NCI-H1694 treated with DMSO at 0.1 percent for 48 hours (cell line): ENCODE measurements around the gene C1orf50.
"Not testable (repeated sequence)": the region's sequence is repeated elsewhere in the genome, so short reads cannot be mapped to it uniquely, and the experiment has no call there.

ENCODE experiments used
- DNase-seq: peaks from one replicate; lab custom pipeline; 2025; lab: John Stamatoyannopoulos, UW

Gene C1orf50

DNA sequence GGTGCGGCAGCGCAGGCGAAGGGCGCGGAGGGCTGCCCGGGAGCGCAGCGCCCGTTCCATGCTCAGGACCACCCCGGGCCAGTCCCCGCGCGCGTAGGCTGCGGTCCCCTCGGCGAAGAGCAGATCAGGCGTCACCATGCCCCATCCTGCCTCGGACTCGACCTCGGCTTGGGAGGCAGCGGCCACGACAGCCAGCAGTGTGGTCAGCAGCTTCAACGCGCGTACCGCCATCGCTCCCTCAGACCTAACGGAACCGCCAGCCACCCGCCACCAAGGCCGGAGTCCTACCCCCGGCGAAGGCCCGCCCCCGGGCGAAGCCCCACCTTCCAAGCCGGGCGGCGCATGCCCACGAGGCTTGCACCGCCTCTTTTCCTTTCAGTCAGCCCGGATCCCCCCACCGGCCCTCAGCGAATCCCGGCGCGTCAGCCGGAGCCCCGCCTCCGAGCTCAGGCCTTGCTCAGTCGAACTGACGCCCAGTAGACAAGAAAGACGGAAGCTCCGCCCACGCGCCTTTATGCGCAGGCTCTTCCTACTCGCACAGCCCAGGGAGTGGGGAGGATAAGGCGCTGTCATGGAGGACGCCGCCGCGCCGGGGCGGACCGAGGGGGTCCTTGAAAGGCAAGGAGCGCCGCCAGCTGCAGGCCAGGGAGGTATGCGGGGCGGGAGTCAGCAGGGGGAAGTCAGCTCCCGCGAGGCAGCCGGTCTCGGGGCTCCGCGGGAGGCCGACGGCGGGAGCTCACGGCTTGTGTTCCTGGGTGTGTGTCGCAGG, at the start of gene C1orf50, which contains the start of gene P3H1:
C1orf50 (plus strand) TSS at position 509 of the 769 bp plus-strand sequence; CDS start at position 572, 63 bp downstream.
P3H1 (minus strand) TSS at position 288 of the 769 bp plus-strand sequence; CDS start at position 231, 57 bp downstream.
- peak; percentile 98 for DNase-seq

DNA sequence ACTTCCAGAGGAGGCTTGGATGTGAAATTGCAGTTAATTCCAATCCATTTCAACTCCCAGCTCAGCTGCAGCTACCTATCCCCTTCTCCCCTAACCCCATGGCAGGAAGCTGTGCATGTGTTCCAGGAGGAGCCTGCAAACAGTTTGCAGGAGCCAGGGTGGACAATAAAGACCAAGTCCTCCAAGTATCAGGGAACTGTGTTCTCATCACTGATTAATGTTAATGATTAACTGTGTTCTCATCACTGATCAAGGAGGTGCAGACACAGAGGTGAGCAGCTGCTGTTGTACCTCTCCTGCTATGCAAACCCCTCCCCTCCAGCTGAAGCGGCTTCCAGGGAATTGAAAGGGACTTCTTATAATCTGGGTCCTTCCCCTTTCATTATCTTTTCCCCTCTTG, 46.2 kb upstream of the C1orf50 start:
- DNase-seq, result no peak

DNA sequence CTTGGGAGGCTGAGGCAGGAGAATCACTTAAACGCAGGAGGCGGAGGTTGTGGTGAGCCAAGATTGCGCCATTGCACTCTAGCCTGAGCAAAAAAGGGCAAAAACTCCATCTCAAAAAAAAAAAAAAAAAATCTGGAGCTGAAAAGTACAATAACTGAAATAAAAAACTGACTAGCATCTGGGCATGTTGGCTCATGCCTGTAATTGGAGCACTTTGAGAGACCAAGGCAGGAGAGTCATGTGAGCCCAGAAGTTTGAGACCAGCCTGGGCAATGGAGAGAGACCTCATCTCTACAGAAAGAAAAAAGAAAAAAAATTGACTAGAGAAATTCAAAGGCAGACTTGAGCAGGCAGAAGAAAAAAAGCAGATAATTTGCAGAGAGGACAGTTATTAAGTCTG, 45.1 kb upstream of the C1orf50 start:
- DNase-seq, result no peak

DNA sequence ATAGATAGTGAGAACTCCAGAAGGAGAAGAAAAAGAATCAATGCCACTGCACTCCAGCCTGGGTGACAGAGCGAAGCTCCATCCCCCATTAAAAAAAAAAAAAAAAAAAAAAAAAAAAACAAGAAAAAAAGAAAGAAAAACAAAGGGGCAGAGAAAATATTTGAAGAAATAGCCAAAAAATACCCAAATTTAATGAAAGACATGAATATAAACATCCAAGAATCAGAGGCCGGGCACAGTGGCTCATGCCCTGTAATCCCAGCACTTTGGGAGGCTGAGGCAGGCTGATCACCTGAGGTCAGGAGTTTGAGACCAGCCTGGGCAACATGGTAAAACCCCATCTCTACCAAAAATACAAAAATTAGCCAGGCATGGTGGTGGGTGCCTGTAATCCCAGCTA, 44.6 kb upstream of the C1orf50 start:
- DNase-seq, result not testable (repeated sequence)

DNA sequence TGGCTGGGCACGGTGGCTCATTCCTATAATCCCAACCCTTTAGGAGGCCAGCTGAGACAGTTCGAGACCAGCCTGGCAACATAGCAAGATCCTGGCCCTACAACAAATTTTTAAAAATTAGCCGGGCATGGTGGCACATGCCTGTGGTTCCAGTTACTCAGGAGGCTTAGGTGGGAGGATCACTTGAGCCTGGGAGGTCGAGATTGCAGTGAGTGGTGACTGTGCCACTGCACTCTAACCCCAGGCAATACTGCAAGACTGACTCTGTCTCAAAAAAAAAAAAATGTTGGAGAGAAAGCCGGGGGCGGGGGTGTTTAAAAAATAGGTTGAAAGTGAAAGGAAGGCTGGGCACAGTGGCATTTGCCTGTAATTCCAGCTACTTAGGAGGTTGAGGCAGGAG, 43.5 kb upstream of the C1orf50 start:
- no peak for DNase-seq

DNA sequence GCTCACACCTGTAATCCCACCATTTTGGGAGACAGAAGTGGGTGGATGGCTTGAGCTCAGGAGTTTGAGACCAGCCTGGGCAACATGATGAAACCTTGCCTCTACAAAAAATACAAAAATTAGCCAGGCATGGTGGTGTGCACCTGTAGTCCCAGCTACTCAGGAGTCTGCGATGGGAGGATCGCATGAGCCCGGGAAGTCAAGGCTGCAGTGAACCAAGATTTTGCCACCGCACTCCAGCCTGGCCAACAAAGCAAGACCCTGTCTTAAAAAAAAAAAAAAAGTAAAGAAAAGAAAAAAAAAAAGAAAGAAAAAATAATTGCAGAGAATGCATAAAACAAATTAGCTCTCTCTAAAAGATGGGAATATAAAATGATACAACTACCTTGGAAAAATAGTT, 41.2 kb upstream of the C1orf50 start:
- DNase-seq, result not testable (repeated sequence)

DNA sequence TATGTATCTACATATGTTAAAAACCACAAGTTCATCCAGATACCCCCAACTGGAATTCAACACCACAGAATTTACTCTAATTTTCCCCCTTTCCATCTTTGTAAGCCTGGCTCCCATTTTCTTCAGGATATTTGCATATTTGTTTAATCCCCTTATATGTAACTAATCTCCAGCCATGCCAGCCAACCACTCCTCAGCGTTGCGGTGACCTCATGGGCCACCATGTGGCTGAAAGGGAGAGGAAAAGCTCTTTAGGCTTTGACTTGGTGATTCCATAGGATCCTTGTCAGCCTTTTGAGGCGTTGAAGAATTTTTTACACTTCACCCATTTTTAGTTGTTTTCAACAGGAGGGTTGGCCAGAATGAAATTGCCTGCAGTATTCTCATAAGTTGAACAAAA, 37.0 kb upstream of the C1orf50 start:
- no peak for DNase-seq

DNA sequence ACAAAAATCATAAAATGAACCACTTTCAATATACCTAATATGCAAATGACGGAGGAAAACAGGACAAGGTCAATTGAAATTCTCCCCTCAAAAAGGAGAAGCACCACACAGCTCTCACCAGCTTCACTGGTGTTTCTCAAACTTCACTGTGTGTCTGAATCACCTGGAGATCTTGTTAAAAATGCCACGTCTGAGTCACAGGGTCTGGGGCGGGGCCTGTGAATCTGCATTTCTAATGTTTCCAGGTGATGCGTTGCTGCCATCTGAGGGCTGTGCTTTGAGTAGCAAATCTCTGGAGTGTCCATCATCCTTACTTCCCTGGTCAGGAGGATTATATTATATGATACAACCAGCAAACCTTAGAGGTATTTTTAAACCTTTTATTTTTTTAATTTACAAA, 36.1 kb upstream of the C1orf50 start:
- no peak for DNase-seq

DNA sequence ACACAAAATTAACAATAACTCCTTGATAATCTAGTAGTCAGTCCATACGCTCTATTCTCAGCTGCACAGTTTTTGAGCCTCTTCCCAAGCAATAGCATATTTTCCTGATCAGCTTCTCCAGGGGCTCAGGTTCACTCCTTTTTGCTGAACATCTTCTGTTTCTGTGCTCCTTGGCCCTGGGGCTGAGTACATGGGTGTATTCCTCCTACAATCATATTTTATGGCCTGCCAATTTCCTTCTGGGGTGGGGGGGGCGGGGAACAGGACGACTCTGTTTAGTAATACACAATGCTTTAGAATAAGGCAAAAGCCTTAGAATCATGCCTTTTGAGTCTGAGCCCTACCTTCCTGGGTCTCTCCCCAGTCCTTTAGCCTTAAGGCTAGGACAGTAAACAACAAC, 35.5 kb upstream of the C1orf50 start:
- no peak for DNase-seq

DNA sequence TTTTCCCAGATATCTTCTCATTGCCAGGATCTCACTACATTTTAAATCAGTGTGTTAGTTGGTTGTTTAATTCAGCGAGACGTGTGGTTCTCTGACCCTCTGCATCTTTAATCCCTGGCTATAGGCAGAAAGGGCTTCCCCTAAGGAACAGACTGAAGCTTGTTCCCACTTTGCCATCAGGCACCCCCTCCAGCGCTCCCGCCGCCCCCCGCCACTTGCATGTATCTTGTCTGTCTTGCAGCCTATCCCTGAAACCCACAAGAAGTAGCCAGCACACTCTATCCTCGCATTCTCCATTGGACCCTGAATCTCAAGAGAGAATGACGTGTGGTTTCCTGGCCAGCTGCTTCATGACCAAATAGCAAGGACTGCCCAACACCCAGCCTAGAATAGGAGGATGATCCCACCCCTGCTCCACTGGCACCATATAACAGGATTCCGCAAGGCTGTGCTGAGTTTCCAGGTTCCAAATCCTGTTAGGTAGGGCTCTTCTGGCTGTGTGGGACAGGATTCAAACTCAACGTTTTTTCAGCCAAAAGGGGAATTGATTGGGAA, 34.8 kb upstream of the C1orf50 start:
- DNase-seq, result no peak

DNA sequence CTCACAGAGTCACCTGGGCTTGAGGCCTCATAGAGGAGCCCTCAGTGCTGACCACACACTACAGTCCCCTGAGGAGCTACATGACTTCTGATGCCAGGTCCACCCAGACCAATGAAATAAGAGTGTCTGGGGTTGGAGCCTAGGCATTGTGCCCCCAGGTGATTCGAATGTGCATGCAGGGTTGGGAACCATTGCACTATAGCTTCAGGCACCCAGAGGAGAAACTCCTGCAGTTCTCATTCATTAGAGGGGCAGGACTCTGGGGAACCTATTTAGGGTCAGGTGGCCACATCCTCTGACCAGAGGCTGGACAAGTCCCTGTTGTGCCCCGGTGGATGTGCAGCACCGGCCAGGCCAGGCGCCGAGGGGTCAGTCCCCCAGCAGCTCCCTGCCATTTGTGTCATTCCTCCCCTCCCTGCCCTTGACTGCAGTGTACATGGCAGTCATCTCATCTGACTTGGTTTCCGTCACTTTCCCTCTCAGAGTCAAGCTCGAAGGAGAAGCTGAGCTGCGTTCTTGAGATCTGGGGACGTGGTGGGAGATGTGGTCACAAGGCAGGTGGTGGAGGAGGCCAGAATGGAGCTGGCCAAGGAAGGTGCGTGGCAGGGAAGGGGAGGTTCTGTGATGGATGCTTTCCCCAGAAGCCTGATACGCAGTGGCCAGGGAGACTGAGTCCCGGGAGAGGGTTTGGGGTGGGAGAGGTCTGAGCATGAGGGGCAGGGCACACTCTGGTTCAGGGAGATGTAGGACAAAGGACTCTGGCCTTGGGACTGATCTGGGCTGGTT, 33.4 kb upstream of the C1orf50 start:
- no peak for DNase-seq

DNA sequence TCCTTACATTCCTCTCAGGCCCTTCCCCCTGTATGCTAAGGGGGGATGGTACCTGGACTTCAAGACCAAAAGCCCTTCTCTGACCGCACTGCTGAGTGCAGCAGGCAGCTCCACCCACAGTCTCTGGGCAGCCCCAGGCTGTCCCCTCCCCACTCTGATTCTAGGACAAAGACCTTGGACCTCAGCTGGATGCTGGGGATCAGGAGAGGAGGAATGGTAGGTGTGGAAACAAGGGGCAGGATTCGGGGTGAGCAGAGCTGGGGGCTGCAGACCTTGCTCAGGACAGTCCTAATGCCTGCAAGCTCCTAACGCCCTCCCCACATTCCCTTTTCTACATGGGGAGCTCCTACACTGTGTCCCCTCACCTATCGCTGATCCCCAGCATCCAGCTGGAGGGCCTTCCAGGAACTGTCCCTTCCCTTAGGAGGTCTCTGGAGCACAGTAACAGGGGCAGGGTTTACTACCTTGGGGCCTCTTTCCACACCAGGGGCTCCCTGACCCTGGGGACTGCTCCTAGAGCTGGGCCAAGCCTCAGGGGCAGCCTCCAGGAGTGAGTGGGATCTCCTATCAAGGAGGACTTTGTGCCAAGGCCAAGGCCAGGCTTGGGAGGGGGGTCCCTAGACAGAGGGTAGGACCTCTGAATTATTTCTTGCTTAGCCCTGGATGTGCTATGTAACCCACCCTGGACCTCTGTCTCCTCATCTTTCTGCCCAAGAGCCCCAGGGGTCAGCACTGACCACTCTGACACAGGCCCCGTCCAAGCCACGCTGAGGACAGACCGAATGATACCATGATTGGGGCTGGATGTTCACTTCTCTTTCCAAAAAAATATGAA, 32.6 kb upstream of the C1orf50 start:
- no peak for DNase-seq

DNA sequence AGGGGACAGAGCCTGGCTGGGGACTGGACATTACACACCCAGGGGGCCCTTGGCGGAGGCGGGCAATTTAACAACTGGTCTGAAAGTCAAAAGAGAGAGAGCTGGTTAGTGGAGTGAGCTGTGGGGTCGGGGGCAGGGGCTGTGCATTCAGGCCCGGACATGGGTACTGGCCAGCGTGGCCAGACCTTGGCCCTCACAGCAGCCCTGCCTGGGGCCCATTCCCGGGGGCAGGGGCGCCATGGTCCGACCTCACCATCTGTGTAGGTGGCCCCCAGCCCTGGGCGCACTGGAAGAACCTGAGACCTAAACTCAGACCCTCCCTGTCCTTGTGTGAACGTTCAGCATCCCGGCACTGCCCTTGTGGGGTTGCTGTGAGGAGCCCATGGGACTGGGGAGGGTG, 32.0 kb upstream of the C1orf50 start:
- no peak for DNase-seq

DNA sequence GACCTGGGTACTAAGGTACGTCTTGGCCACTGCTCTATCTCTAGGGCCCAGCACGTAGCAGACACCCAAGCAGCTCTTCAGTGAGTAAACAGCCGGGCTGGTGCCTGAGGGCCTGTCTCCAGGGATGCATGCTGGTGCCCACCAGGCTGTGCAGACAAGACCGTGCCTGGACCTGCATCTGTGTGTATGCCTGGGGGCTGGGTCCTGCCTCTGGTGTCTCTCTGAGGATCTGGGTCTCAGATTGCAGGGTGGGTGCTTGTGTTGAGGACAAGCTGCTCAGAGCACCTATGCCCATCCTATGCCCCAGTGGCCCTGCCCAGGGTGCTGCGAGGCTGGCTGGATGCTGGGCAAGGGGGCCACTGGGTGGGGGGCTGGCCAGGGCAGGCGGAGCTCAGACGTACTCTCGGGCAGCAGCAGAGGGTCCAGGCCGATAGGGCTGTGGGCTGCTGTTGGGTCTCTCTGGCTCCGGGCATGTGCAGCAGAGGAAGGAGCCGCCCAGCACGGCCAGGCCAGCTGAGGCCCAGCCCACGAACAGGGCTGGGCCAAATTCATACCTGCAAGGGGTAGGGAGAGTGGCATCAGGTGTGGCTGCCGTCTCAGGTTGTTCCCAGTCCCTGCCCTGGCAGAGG, 31.5 kb upstream of the C1orf50 start:
- peak; percentile 47 for DNase-seq

DNA sequence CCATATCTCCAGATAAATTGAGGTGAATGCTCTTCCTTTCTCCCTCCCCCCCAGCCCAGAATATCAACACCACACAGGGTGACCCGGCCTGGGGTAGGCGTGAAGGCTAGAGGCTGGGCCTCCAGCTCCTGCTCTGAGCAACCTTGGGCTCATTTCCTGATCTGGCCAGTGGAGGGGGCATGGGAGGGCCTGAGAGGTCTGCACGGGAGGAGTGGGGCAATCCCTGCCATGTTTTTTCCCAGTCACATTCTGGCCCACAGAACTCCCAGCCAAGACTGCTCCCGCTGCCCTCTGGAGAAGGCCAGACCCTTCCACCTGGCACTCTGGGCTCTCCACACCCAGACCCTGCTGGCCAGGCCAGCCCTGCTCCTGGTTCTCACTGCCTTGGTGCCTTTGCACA, 30.9 kb upstream of the C1orf50 start:
- DNase-seq, result no peak

DNA sequence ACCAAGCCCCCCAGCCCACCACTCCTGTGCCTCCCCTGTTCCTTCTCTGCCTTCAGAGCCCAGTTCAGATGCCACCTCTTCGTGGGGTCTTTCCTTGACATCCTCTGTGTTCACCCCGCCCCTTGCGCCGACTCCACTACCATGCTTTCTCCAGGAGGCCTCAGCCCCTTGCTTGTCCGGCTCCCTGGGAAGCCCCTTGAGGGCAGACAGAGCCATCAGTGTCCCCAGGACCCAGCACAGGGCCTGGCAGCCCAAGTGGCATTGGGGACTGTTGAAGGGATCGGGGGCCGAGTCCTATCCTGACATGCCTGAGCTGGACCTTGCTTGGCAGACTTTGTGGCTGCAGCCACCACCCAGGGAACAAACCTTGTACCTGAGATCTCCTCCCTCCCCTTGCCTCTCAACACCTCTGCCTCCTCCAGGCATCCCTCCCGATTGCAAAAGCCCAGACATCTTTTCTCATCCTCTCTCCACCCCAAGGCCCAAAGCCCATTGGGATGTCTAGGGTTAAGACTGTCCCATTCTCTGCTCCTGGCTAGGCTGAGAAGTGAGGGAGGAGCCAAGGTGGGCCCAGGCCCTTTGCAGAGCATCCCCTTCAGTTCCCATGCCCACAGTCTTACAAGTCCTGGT, 30.4 kb upstream of the C1orf50 start:
- DNase-seq, result no peak

DNA sequence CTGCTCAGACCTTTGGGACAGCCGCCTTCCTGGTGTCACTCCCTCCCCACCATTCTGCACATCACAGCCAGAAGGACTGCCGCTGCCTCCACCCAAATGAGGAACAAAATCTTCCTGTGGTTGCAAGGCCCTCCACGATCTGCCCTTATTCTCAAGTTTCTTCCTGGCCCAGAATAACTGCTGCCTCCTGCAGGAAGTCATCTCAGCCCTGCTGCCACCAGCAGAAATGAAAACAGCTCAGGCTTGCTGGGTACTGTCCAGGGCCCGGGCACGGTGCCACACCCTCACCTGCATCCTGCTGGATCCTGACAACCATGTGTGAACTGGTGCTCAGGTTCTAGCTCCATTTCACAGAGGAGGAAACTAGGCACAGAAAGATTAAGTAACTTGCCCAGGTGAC, 29.8 kb upstream of the C1orf50 start:
- DNase-seq, result no peak

DNA sequence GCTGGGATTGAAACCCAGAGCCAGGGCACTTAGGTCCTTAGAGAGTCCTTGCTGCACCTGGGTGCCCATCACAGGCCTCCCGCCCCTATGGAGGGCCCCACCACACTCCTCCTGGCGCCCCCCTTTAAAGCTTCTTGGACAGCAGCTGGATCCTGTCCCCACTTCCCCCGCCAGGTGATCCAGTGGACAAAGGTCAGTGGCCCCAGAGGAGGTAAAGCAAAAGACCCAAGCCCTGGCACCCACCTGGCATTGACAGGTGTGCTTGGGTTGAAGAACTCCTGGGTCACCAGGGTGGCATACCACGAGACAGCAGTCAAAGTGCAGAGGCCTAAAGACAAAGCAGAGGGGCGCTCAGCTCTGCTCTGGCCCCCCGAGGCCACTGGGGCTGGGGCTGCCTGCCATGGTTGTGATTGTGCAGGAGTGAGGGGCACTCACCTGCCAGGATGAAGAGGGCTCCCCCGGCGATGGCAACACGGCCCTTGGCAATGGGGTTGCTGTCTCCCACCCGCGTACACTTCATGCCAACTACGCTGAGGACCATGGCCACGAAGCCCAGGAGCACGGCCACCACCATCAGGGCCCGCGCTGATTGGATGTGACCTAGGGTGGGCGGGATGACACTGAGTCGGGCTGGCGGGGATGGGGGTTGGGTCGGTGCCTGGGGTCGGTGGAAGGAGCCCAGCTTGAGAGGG, 28.9 kb upstream of the C1orf50 start:
- no peak for DNase-seq

DNA sequence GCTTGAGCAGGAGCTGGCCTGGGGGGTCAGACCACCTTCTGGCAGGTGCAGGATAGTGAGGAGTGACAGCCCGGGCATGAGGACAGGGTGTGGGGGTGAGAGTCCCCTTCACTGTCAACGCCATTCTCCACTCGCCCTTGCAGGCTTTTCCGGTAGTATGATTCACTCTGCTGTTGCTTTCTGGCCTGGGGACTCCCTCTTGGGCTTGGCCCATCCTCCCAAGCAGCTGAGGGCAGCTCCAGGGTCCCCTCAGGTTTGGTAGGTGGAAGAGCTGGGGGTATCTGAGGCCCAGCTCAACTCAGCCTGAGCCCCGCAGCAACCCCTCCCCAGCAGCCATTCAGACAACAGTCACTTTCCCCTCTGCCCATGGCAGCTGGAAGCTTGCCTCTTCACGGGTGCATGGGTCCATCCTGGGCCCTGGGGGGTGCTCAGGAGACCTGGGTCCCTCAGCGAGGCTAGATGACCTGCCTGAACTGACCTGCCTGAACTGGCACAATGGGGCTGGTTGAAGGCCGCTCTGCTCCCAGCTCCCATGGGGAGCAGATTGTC, 28.3 kb upstream of the C1orf50 start:
- no peak for DNase-seq
